NCI-H1930 (cell line): Measurements from ENCODE around the gene PATL2.
"Not testable (repeated sequence)": the region's sequence is repeated elsewhere in the genome, so short reads cannot be mapped to it uniquely, and the experiment has no call there.

Experiments
- DNase-seq, 2 experiments: peaks; one replicate each; lab custom pipeline; 2025; lab: John Stamatoyannopoulos, UW

The PATL2 gene

GRCh38 chr15:44711096-44711742, at the start of gene PATL2, which contains the start of gene B2M:
Gene PATL2 (minus strand): TSS chr15:44711323. CDS start chr15:44676490, 34,833 bp downstream.
Gene B2M (plus strand): TSS chr15:44711517. CDS start chr15:44711547, 30 bp downstream.
- DNase-seq, result peak; percentile 83 to 85

GRCh38 chr15:44753345-44753744, 42.2 kb upstream of the PATL2 start:
- DNase-seq, result no peak

- not testable (repeated sequence) for DNase-seq
Measured at GRCh38 chr15:44743454-44743853, 32.3 kb upstream of the PATL2 start.

- DNase-seq, result not testable (repeated sequence)
Measured at GRCh38 chr15:44739222-44739847, 28.2 kb upstream of the PATL2 start.

GRCh38 chr15:44738340-44738984, 27.3 kb upstream of the PATL2 start:
- DNase-seq, result no peak

GRCh38 chr15:44736181-44736765, 25.1 kb upstream of the PATL2 start, which contains the start of gene TRIM69:
Gene TRIM69 (plus strand): TSS chr15:44736528. CDS start chr15:44736705, 177 bp downstream.
- no peak for DNase-seq

GRCh38 chr15:44735482-44736180, 24.5 kb upstream of the PATL2 start:
- no peak for DNase-seq

- DNase-seq, result no peak
Measured at GRCh38 chr15:44734839-44735481, 23.8 kb upstream of the PATL2 start.

- peak in 1 of 2 experiments; percentile 11 for DNase-seq
Measured at GRCh38 chr15:44729408-44730127, 18.4 kb upstream of the PATL2 start.

- DNase-seq, result peak; percentile 86 to 89
Measured at GRCh38 chr15:44728576-44729407, 17.7 kb upstream of the PATL2 start.

- not testable (repeated sequence) for DNase-seq
Measured at GRCh38 chr15:44728232-44728575, 17.1 kb upstream of the PATL2 start.

GRCh38 chr15:44727485-44728231, 16.5 kb upstream of the PATL2 start:
- no peak for DNase-seq

GRCh38 chr15:44726568-44727484, 15.7 kb upstream of the PATL2 start:
- DNase-seq, result no peak

GRCh38 chr15:44726136-44726535, 15.0 kb upstream of the PATL2 start:
- DNase-seq, result no peak

GRCh38 chr15:44722011-44722410, 10.9 kb upstream of the PATL2 start:
- DNase-seq, result no peak

GRCh38 chr15:44720460-44721176, 9.5 kb upstream of the PATL2 start:
- DNase-seq, result no peak

- DNase-seq, result not testable (repeated sequence)
Measured at GRCh38 chr15:44720000-44720435, 8.9 kb upstream of the PATL2 start.
